Trophoblast cell (in vitro differentiated cells and primary cell): Measurements from ENCODE around the gene MRPS23.
A peak's percentile ranks its signal among the peaks of the same experiment; 100 is the strongest.

Experiments used
- DNase-seq, 2 donors: peaks; one replicate each; pipeline ENCODE4 v3.0.0-alpha.2; 2016
- H2AFZ ChIP-seq: 2 replicates; pipeline ENCODE4 v1.6.1; 2013; ENCODE audit warnings: low read length, moderate library complexity, mild to moderate bottlenecking; ENCODE audit not compliant: insufficient read depth, poor library complexity
- H2AK5ac ChIP-seq: 2 replicates; pipeline ENCODE4 v1.6.1; 2013; ENCODE audit warnings: mild to moderate bottlenecking, low read length
- H2BK120ac ChIP-seq: 2 replicates; pipeline ENCODE4 v1.6.1; 2013; ENCODE audit warnings: low read length, mild to moderate bottlenecking, moderate library complexity; ENCODE audit not compliant: insufficient read depth, poor library complexity
- H2BK12ac ChIP-seq: 2 replicates; pipeline ENCODE4 v1.6.1; 2013; ENCODE audit warnings: mild to moderate bottlenecking, low read length, moderate library complexity
- H2BK5ac ChIP-seq: 2 replicates; pipeline ENCODE4 v1.6.1; 2013; ENCODE audit warnings: low read length, low read depth, moderate library complexity, mild to moderate bottlenecking; ENCODE audit not compliant: poor library complexity
- H3K14ac ChIP-seq: 2 replicates; pipeline ENCODE4 v1.6.1; 2013; ENCODE audit warnings: mild to moderate bottlenecking, low read length
- H3K18ac ChIP-seq: 2 replicates; pipeline ENCODE4 v1.6.1; 2013; ENCODE audit warnings: mild to moderate bottlenecking, low read length
- H3K23ac ChIP-seq: 2 replicates; pipeline ENCODE4 v1.6.1; 2013; ENCODE audit warnings: low read length
- H3K27ac ChIP-seq: 2 replicates; pipeline ENCODE4 v1.5.1; 2013; ENCODE audit warnings: low read depth, mild to moderate bottlenecking, inconsistent platforms, low read length, moderate library complexity
- H3K27me3 ChIP-seq: 2 replicates; pipeline ENCODE4 v1.6.1; 2013; ENCODE audit warnings: inconsistent platforms, mild to moderate bottlenecking, low read length, moderate library complexity; ENCODE audit not compliant: insufficient read depth
- H3K36me3 ChIP-seq, 2 experiments: 1 replicate in 1 of 2; 2 replicates in 1 of 2; pipeline ENCODE4 v1.6.1; 2013; ENCODE audit warnings: low read length in 2 of 2, mild to moderate bottlenecking in 2 of 2, moderate library complexity in 1 of 2; ENCODE audit not compliant: insufficient read depth in 2 of 2, control insufficient read depth in 1 of 2
- H3K4ac ChIP-seq: 2 replicates; pipeline ENCODE4 v1.6.1; 2013; ENCODE audit warnings: low read depth, mild to moderate bottlenecking, low read length, moderate library complexity
- H3K4me1 ChIP-seq, 2 experiments: 1 replicate in 1 of 2; 2 replicates in 1 of 2; pipeline ENCODE4 v1.6.1; 2013; ENCODE audit warnings: low read length in 2 of 2, mild to moderate bottlenecking in 2 of 2, moderate library complexity in 1 of 2; ENCODE audit not compliant: insufficient read depth in 2 of 2, control insufficient read depth in 1 of 2
- H3K4me2 ChIP-seq: 2 replicates; pipeline ENCODE4 v1.6.1; 2013; ENCODE audit warnings: inconsistent platforms, mild to moderate bottlenecking, low read length, moderate library complexity
- H3K4me3 ChIP-seq: 2 replicates; pipeline ENCODE4 v1.5.1; 2013; ENCODE audit warnings: mild to moderate bottlenecking, low read depth, low read length, inconsistent platforms
- H3K79me1 ChIP-seq: one replicate; pipeline ENCODE4 v1.6.1; 2013; ENCODE audit warnings: low read length
- H3K79me2 ChIP-seq: 2 replicates; pipeline ENCODE4 v1.6.1; 2013; ENCODE audit warnings: low read length, mild to moderate bottlenecking; ENCODE audit not compliant: control insufficient read depth, insufficient read depth, poor library complexity
- H3K9ac ChIP-seq: 2 replicates; pipeline ENCODE4 v1.6.1; 2013; ENCODE audit warnings: mild to moderate bottlenecking, low read length
- H3K9me3 ChIP-seq: 2 replicates; pipeline ENCODE4 v1.6.1; 2013; ENCODE audit warnings: low read depth, mild to moderate bottlenecking, control low read depth, inconsistent platforms, low read length; ENCODE audit not compliant: insufficient read depth
- H4K12ac ChIP-seq: 2 replicates; pipeline ENCODE4 v1.6.1; 2013; ENCODE audit warnings: low read depth, mild to moderate bottlenecking, low read length, moderate library complexity
- H4K8ac ChIP-seq: 2 replicates; pipeline ENCODE4 v1.6.1; 2013; ENCODE audit warnings: low read depth, mild to moderate bottlenecking, low read length, moderate library complexity
- H4K91ac ChIP-seq: one replicate; pipeline ENCODE4 v1.6.1; 2013; ENCODE audit warnings: low read depth, mild to moderate bottlenecking, low read length, moderate library complexity
- WGBS: extraction: QIAGEN DNeasy Blood & Tissue Kit; methylation state at CpG from one replicate; pipeline ENCODE4 v1.1.7; 2013; ENCODE audit warnings: missing lambda C conversion rate; ENCODE audit not compliant: insufficient read length, insufficient coverage; ENCODE audit errors: extremely low coverage; 5-methylcytosine and 5-hydroxymethylcytosine counted together

Gene MRPS23

DNA sequence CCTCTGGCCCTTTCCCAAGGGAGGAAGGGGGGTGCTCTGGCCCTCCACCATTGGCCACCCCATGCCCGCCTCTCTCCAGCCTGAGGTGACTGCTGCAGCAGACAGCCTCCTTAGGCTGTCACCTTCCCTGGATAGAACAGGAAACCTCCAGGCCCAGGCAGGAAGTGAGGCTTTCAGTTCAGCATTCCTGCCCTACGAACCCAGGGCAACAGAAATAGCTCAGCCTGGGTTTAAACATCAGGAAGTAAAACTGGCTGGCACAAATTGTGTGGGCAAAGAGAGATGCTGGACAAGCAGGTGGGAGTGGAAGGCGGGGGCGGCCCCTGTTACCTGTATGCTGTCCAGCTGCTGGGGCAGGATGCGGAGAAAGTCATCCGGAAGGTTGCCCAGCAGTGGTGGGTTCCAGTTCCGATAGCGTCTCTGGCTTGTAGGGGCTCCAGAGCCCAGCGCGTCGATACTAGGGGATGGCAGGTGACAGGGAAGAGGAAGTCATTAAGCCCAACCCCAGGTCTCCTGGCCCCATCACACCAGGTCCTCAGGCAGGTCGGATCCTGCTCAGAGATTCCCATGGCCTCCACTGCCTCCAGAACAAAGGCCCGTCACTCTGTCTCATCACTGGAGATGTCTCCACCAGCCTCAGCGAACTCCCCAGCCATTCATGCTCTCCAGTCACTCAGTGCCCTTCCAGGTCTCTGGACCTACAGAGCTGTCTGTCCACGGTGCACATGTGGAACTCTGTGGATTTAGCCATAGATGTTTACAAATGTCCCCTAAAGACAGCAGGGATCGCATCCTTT, 23.6 kb upstream of the MRPS23 start:
- Histone ChIP-seq H2BK12ac (peak overlapping the region; percentile 11), H2BK5ac (peak overlapping the region; percentile 7), H3K27ac (no peak overlapping the region), H3K9me3 (no peaks in the 10 kb centered on the region), H3K4ac (peak overlapping the region; percentile 32), H3K79me2 (peaks cover 6% of the 10 kb centered on the region), H3K18ac (peak overlapping the region; percentile 24), H3K27me3 (no peaks in the 10 kb centered on the region), H3K4me3 (no peak overlapping the region), H4K8ac (peak overlapping the region; percentile 3), H3K9ac (no peak overlapping the region), H2BK120ac (peak overlapping the region; percentile 15), H3K36me3 (peaks cover 17 to 27% of the 10 kb centered on the region in 2 experiments), H4K12ac (no peak overlapping the region), H2AK5ac (peak overlapping the region; percentile 72), H3K4me2 (no peak overlapping the region), H3K23ac (no peak overlapping the region), H2AFZ (no peak overlapping the region), H3K79me1 (peaks cover 37% of the 10 kb centered on the region), H3K4me1 (peaks cover 48 to 51% of the 10 kb centered on the region in 2 experiments), H4K91ac (peak overlapping the region; percentile 84), H3K14ac (peak overlapping the region; percentile 84)
- no CpG with 5 or more reads among the region's 16 CpGs for WGBS
- no peak for DNase-seq

DNA sequence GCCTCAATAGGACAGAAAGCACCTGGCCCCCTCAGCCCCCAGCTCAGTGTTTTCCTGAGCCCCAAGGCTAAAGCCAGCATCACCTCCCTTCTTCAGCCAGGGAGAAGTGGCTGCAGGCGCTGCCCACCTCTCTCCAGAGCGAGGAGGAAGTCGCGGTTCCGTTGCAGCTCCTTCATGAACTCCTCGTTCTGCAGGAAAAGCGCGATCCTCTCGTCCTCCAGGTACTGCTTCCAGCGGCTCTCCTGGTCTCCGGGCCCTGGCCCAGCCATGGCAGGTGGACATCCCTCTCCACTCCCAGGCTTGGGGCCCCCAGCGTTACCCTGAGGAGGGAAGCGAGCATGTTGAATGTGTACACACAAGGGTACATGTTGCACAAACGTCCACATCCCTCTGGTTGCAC, 22.7 kb upstream of the MRPS23 start:
- H3K4me1 ChIP-seq = peaks cover 51 to 53% of the 10 kb centered on the region in 2 experiments
- H2AFZ ChIP-seq = no peak overlapping the region
- H3K4ac ChIP-seq = no peak overlapping the region
- no peak overlapping the region for H3K23ac ChIP-seq
- H3K79me2 ChIP-seq = peaks cover 6% of the 10 kb centered on the region
- H3K79me1 ChIP-seq = peaks cover 40% of the 10 kb centered on the region
- no peaks in the 10 kb centered on the region for H3K9me3 ChIP-seq
- H3K18ac ChIP-seq = no peak overlapping the region
- no peak overlapping the region for H3K14ac ChIP-seq
- H3K9ac ChIP-seq = no peak overlapping the region
- H2BK5ac ChIP-seq = no peak overlapping the region
- no peak overlapping the region for H4K8ac ChIP-seq
- no peak overlapping the region for H3K27ac ChIP-seq
- H2BK12ac ChIP-seq = no peak overlapping the region
- DNase-seq = no peak
- H2BK120ac ChIP-seq = no peak overlapping the region
- no peak overlapping the region for H4K91ac ChIP-seq
- no peak overlapping the region for H2AK5ac ChIP-seq
- H3K27me3 ChIP-seq = no peaks in the 10 kb centered on the region
- no CpG with 5 or more reads among the region's 14 CpGs for WGBS
- peaks cover 17 to 27% of the 10 kb centered on the region in 2 experiments for H3K36me3 ChIP-seq
- no peak overlapping the region for H3K4me3 ChIP-seq
- no peak overlapping the region for H4K12ac ChIP-seq
- H3K4me2 ChIP-seq = no peak overlapping the region

GRCh38 chr17:57871863-57872262, 22.0 kb upstream of the MRPS23 start:
- no peak overlapping the region for H2AK5ac ChIP-seq
- H2BK120ac ChIP-seq = no peak overlapping the region
- no peak overlapping the region for H3K9ac ChIP-seq
- H3K27me3 ChIP-seq = no peaks in the 10 kb centered on the region
- no peak overlapping the region for H3K27ac ChIP-seq
- H2BK5ac ChIP-seq = no peak overlapping the region
- H3K36me3 ChIP-seq = peaks cover 19 to 27% of the 10 kb centered on the region in 2 experiments
- no peak overlapping the region for H3K14ac ChIP-seq
- no peak overlapping the region for H4K8ac ChIP-seq
- peaks cover 6% of the 10 kb centered on the region for H3K79me2 ChIP-seq
- no CpG with 5 or more reads among the region's 8 CpGs for WGBS
- no peak overlapping the region for H3K4me2 ChIP-seq
- H2BK12ac ChIP-seq = no peak overlapping the region
- H3K23ac ChIP-seq = no peak overlapping the region
- H4K12ac ChIP-seq = no peak overlapping the region
- H3K18ac ChIP-seq = no peak overlapping the region
- DNase-seq = no peak
- peaks cover 38% of the 10 kb centered on the region for H3K79me1 ChIP-seq
- peaks cover 47 to 49% of the 10 kb centered on the region in 2 experiments for H3K4me1 ChIP-seq
- no peak overlapping the region for H3K4ac ChIP-seq
- peak overlapping the region; percentile 5 for H3K4me3 ChIP-seq
- no peak overlapping the region for H4K91ac ChIP-seq
- H2AFZ ChIP-seq = no peak overlapping the region
- H3K9me3 ChIP-seq = no peaks in the 10 kb centered on the region

GRCh38 chr17:57871155-57871554, 21.3 kb upstream of the MRPS23 start:
- Histone ChIP-seq H3K27me3 (no peaks in the 10 kb centered on the region), H3K4me2 (no peak overlapping the region), H2BK5ac (no peak overlapping the region), H3K9ac (no peak overlapping the region), H3K4me1 (peaks cover 40 to 42% of the 10 kb centered on the region in 2 experiments), H3K79me2 (peaks cover 4% of the 10 kb centered on the region), H3K36me3 (peaks cover 22 to 27% of the 10 kb centered on the region in 2 experiments), H4K8ac (no peak overlapping the region), H3K14ac (no peak overlapping the region), H4K91ac (no peak overlapping the region), H4K12ac (no peak overlapping the region), H3K4me3 (no peak overlapping the region), H3K23ac (no peak overlapping the region), H3K4ac (no peak overlapping the region), H3K18ac (no peak overlapping the region), H3K79me1 (peaks cover 31% of the 10 kb centered on the region), H2AFZ (no peak overlapping the region), H3K27ac (no peak overlapping the region), H3K9me3 (no peaks in the 10 kb centered on the region), H2BK120ac (no peak overlapping the region), H2AK5ac (no peak overlapping the region), H2BK12ac (no peak overlapping the region)
- no CpG with 5 or more reads among the region's 7 CpGs for WGBS
- no peak for DNase-seq
